GM19239 (cell line): ENCODE data around the gene TMEM131L.

Experiments
- DNase-seq: peaks from one replicate; pipeline ENCODE4 v3.0.0; 2011; ENCODE audit warnings: low spot score; ENCODE audit not compliant: insufficient read length
- FAIRE-seq: peaks from 2 replicates; lab custom pipeline; 2011; peaks lifted over from hg19 to GRCh38; lab: Jason Lieb, UNC

The TMEM131L gene

DNA sequence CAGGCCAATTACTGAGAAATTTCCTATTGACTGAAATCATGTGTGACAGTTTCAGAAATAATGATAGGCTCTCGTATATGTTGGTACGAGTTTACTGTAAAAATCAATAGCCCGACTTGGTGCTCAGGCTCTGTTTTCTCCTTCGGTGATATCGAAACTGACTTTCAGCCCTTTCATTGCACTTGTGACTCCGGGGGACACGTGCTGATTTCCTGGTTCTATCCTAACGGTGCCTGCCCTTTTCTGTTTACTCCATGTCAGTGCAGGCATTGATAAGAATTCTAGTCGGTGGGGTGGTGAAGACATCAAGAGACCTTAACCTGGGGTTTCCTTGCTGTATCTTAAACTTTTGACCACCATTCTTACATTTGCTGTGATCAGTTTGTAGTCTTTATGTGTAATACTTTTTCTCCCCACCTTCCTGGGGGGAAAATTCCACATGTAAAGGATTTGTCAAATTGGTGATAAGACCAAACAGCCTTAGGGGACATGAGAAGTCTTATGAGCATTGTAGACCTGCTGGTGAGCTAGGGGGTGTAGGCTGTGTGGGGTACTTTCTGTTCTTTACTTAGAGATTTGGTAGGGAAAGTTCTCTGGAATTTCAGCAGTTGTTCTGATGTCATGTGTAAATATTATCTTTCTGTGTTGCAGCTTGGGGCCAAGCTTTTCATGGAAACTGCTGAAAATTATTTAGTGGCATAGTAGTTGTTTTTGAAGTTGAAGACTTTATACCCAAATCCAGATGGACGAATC, 52.7 kb downstream of the TMEM131L start:
- peak; percentile 95 for FAIRE-seq

DNA sequence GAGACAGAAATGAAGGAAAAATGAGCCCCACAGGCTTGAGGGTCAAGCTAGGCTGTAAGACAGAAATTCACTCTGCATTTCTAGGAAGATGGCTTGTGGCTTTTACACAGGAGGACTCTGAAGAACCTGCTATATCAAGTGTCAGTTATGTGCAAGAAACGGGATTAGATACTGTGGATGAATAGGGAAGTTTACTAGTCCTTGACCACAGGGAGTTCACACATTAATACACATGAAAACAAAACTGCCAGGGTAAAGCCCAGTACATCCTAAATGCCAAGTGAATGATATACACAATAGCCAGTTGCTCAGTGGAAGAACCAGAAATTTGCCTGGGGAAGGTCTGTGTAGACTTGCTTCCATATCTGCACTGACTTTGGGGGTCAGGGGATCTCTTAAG, 53.5 kb downstream of the TMEM131L start:
- FAIRE-seq (peak; percentile 71), DNase-seq (no peak)

More for the DNA sequence above, 52.7 kb downstream of the TMEM131L start:
- no peak for DNase-seq

DNA sequence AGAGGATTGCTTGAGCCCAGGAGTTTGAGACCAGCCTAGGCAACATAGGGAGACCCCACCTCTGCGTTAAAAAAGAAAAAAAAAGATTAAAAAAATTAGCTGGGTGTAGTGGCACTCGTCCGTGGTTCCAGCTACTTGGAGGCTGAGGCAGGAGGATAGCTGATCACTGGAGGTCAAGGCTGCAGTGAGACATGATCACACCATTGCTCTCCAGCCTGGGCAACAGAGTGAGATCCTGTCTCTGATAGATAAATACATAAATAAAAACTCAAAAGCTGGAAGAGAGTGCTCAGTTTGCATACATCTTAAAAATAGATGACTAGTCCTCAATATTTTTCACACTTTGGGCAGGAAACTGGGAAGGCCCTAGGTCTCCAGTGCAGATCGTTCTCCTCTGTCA, 54.1 kb downstream of the TMEM131L start:
- no peak for DNase-seq
- no peak for FAIRE-seq

DNA sequence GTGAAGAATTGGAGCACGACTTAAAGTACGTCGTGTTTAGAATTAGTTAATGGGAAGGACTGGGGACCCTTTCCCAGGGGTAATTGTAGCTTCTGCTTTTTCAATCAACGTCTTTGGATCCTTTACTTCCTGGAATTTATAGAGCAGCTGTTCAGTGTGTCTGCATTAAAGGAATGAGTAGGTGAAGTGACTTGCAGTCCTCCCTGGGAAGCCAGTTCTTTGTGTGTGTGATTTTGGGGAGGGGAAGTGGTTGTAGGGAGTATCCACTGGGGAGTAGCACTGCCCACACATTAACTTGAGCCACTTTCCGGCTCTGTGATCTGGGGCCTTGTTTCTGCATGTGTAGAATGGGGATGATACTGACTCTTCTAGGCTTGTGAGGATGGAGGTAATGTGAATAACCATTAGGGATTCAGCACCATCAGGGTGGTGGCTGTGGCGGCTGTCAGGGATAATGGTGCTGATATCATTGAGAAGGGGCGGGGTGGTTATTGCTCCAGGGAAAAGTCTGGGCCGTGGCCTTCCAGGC, 54.7 kb downstream of the TMEM131L start:
- FAIRE-seq (no peak), DNase-seq (no peak)

DNA sequence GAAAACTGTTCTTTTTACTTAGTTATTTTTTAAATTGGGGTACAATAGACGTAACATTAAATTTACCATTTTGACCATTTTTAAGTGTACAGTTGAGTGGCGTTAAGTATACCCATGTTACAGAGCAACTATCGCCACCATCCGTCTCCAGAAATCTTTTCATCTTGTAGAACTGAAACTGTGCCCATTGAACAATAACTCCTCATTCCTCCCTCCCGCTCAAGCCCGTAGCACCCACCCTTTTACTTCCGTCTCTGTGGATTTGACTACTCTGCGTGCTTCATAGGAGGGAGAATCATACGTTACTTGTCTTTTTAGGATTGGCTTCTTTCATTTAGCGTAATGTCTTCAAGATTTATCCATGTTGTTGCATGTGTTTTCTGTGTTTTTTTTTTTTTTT, 55.3 kb downstream of the TMEM131L start:
- no peak for DNase-seq
- peak; percentile 95 for FAIRE-seq

DNA sequence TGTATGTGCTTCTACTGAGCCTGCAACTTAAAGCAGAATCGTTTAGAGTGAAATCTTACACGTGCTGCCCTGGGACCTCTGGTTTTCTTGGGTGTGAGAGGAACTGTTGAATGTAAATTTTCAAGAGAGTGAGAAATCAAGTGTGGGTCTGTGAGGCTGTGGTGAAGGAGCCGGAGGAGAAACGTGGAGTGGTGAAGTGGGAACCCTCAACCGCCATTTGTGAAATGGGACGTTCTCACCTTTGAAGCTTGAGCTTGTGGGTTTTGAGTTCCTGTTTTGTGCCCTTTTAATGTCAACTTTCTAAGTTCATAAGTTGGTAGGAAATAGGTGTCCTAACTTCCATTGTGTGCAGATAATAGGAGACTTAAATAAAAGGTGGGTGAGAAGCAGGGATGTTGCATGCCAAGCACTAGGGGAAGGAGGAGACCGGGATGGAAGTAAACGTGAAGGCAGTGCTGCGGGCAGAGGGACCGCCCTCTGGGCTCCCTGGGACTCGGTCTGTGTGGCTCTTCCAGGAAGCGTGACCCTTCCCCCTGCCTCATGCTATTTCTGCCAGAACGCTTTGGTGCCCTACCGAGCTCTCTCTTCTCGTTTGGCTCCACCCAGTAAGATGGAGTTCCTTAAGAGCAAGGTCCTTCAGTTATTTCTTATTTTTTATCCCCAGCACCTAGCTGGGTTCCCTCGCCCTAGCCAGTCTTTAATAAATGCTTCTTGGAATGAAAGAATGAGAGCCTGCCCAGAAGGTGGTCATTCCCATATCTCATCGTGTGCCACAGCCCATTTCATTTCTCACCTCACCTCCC, 56.0 kb downstream of the TMEM131L start:
- FAIRE-seq: peak; percentile 94
- no peak for DNase-seq

DNA sequence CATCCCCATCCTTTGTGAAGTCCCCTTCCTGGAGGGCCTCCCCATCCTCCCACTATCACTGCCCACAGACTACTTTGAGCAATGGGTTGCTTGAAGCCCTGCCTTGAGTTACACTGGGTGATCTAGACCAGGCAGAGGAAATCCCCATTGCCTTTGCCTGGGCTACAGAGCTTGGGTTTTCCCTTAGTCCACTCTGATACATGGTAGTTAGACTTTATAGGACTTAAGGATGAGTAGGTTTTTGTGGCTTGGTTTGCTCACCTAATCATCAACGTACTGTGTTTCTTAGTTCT, 56.6 kb downstream of the TMEM131L start:
- FAIRE-seq: no peak

DNA sequence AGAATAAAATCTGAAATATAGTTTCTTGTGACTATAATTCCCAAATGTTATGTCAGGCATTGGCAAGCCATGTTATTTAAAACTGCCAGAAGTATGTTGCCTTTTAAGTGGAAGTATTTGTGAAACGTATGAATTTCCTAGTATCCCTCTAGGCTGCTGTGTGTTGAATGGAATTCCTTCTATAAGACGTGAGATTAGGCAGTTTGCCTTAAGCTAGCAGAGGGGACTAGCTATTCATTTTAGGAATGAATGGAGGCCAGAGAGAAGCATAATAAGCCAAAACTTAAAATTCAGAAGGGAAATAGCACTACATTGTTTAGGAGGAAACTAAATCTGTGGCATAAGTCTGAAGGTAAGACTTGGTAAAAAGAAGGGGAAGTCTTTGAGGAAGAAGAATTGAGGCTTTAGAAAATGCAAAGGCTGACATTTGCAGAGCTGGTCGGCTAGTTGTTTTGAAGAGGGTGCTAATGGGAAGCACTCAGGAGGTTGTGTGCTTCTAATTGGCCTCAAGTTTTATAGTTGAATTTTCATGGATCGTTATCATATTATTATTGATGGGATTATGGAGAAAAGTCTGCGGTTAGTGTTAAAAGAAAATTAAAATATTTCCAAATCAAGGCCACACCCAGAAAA, 57.1 kb downstream of the TMEM131L start:
- FAIRE-seq (peak; percentile 83), DNase-seq (no peak)

More for the DNA sequence above, 56.6 kb downstream of the TMEM131L start:
- no peak for DNase-seq

DNA sequence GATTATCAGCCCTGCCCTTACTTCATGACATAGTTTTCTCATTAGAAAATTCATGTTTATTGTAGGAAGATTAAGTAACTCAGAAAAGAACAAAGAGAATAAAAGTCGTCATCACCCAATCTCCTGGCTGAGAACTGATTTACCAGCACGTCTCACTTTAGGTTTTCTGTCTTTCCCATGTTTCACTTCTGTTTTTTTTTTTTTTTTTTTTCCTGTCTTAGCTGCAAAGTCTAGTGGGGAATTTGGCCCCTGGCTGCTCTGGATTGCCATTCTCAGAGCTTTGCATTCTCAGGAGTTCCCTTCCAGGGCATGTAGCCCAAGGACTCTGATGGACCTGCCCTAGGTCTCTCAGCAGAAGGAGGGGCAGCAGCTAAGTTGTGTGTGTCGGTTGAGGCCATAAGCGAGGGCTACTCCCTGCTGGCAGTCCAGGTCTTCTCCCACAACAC, 57.8 kb downstream of the TMEM131L start:
- FAIRE-seq (peak; percentile 92), DNase-seq (no peak)

DNA sequence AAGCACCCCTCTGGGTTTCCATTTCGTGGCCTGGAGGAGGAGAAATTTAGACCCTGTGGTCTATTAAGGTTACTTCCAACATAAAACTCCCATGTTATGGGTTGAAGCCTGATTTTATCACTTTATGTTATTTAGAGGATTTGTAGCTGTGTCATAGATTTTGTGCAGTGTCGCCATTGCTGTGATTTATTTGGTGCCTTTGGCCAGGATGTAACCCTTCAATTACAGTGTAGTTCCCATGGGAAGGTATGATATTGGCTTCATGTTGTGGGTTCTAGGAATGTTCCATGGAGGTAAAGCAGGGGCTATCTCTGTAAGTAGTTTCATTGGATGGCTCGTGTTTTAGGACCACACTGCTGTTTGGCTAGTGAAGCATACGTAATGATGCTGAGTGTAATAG, 58.5 kb downstream of the TMEM131L start:
- no peak for FAIRE-seq
- no peak for DNase-seq

DNA sequence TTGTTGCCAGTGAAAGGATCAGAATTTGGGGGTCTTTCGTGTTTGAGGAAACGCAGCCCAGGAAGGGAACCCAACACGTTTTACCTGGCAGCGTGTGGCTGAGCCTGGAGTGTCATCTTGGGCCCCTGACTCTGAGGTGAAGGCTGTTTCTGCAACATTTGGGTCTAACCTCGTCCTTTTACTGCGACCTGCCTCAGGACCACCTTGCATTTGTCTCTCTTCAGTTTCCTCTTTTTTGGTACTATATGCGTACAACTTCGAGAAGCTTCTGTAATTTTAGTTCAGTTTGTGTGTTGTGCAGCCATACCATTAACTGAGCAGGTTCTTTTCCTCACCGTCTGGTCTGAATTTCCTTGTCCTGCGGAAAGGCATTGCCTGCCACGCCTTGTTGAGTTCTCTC, 61.5 kb downstream of the TMEM131L start:
- peak; percentile 65 for FAIRE-seq
- no peak for DNase-seq

DNA sequence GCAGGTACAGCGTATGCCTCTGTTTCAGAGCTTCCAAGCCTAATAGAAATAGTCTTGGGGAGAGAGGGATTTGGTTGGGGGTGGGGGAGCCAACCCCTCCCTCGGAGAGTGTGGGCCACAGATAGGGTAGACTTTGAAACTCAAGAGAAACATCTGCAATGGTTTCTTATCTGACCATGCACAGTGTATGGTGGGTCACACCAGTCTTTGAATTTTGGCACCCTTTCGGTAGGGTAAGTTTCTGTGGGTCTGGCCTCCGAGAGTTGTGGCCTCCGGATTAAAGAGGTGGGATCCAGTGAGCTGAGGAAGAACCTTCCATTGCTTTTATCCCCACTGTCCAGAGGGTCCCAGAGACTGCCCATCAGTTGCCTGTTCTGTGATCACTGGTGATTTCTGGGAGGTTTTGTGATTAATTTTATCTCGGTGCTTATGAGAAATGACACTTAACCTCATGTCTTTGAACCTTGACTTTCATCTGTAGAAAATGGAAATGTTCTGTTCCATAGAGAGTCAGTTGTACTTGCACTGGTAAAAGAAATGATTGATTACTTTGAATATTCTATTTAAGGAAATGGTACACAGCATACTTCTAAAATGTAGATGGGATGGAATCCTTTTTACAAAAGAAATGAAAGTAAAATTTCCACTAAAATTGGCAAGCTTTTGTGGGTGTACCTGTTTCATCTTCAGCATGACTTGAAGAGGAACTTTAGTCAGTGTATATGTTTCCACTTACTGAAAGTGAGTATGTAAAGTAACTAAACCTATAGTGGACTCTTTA, 62.7 kb downstream of the TMEM131L start:
- peak; percentile 89 for FAIRE-seq
- no peak for DNase-seq

DNA sequence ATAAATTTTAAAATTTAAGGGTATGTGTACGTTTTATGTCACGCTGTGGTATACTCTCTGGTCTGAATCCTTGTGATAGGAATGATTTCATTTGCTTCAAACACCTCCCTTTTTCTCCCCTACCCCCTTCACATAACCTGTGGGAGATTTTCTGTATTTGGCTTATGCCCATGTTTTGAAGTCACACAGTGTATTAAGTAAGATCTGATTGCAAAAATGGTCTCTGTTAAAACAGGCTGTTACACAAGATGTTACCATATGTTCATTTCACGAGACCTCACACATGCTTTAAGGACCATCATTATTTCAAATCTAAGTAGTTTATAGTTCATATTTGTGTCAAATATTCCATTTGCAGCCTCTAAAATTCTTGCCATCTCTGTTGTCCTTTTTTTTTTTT, 63.5 kb downstream of the TMEM131L start:
- FAIRE-seq (no peak), DNase-seq (no peak)

DNA sequence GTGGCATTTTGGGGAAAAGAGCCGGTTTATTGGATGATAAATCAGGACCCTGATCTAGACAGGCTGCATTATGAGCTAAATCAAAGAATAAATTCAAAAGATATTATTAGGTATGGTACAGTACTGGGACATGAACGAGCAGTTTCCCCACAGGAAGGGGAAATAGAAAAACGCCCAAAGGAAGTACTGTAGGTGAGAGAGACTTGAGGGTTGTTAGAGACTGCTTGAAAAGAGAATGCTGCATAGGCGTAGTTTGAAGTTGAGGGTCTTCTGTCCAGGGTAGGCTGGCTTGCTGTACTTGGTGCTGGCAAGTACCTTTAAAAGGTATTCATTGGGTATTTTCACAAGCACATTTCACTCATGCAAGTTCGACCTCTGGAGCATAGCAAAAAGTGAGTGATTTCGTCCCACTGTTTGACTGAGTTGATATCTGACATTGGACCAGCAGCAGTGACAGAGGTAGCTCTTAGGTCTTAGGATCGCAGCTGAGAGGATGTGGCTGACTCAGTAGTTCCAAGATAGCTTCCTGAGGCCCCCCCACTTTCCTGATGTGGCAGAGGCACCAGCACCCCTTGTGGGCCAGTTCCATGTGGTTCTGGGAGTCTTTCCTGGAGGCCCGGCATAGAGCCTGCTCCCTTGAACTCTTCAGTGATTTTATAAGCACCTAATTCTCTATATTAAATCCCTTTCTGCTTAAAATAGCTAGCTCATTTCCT, 64.3 kb downstream of the TMEM131L start:
- no peak for DNase-seq
- peak; percentile 75 for FAIRE-seq

DNA sequence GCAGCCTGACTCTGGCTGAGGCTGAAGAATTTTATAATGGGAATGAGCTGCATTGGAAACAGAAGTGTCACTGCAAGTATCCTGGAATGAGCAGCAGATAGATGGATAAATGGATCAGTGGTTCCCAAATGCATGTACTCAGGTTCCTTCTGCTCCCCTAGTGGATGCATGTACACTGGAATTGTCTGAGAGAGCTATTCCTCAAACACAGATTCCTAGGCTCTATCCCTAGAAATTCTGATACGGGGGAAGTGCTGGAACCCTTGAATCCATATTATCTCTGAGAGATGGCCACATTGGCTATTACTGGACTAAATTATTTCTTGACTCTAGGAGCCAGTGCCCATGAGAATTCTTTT, 64.8 kb downstream of the TMEM131L start:
- no peak for FAIRE-seq
- no peak for DNase-seq

DNA sequence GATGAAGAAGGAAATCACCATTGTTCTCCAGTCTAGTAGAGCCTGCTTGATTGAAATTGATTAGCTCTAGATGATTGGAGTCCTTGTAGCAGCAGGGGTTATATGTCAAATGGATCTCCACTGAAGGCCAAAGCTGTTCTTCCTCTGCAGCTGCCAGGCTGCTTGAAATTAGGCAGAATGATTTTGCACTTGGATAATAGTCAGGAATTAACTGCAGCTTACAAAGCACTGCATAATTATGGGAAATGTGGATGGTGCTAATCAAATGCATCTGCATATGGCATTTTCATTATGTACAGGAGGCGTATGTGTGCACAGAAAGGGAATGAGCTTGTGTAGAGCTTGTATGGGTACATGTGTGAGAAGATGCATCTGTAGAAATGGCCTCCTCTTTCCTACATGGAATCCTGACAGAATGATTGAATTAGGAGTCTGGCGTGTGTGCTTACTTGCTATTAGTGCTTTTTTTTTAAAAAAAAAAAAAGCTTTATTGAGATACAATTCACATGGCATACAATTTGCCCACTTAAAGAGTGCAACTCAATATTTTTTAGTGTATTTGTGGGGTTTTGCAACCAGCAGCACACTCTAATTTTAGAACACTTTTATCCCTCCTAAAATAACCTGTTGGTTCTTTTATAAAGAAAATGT, 65.9 kb downstream of the TMEM131L start:
- DNase-seq (no peak), FAIRE-seq (peak; percentile 74)

DNA sequence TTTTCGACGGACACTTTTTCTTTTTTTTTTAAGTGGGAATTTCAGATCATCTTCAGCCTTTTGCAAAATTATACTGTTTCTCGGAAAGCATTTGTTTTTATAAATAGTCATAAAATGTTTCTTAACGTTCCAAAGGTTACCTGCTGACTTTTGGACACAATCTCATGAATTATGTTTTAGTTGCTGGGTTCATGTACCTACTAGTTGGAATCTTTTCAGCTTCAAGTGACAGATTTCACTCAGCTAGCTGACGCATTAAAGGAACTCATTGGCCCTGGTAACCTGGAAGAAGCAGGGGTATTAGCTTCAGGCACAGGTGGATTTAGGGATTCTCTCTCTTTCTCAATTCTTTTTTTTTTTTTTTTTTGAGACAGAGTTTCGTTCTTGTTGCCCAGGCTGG, 66.5 kb downstream of the TMEM131L start:
- no peak for DNase-seq

DNA sequence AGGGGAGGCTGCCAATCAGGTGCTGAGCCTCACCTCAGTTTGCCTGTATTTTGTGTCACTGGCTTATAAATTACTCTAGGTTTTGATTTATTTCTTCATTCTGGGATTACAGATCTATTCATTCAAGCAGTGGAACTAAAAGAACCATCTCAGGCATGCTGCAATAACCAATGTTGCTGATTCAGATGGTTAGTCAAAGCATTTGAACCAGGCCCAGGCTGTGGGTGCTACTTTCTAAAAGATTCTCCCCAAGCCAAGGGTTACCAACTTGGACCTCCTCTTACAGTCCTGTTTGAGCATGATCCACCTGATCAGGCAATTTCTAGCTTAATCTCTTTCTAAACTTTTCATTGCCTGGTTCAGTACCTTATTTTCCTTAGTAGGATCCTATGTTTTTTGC, 67.2 kb downstream of the TMEM131L start:
- DNase-seq: no peak
- FAIRE-seq: peak; percentile 78

More for the DNA sequence above, 66.5 kb downstream of the TMEM131L start:
- no peak for FAIRE-seq
